ENCODE results near the gene KCTD17. TPM values are rescaled to one million over a fixed set of nuclear protein-coding genes. Genes with fewer than 3 reads are reported as not detected.
A peak's percentile ranks its signal among the peaks of the same experiment; 100 is the strongest.

The KCTD17 gene
- polyA plus RNA-seq, 2 of the 4 experiments (the other 2 are of a cell fraction) = 18.7 to 37.1 TPM

- DNase-seq (ENCODE audit: low read depth in 1 of 2, low spot score in 1 of 2) = no peak
- 88% methylated on average over 10 of the region's 11 CpGs for WGBS (ENCODE audit: missing lambda C conversion rate)
- H3K4me1 ChIP-seq = peaks cover 55% of the 10 kb centered on the region
- H3K4me3 ChIP-seq = no peak overlapping the region
- POLR2A ChIA-PET = no interaction called here
- CTCF ChIA-PET = interaction anchor here (1.1 to 3.6 kb wide), 4 partner anchors 8 to 180 kb away, joined by 3 to 22 read pairs (median 3); partner anchors contain the start of genes MPST and TST
- H3K27ac ChIP-seq = peak overlapping the region; percentile 19 to 71; a peak in 3 of 6 replicates
- H3K4me2 ChIP-seq = no peak overlapping the region
- TF ChIP-seq MYC (IDR thresholded peaks at IDR 0.05; ENCODE audit: borderline replicate concordance, low read length) (no peak), RFX5 (IDR thresholded peaks at IDR 0.05) (no peak), EHF (CRISPR knock-in tag; IDR thresholded peaks at IDR 0.05) (no peak), GATA3 (IDR thresholded peaks at IDR 0.05; ENCODE audit: borderline replicate concordance) (no peak)
- ATAC-seq = no peak
- no peaks in the 10 kb centered on the region for H3K9me3 ChIP-seq
- no peak for FAIRE-seq
These were observed 14.7 kb upstream of the KCTD17 start for GRCh38 chr22:37036655-37037377.

GRCh38 chr22:37037669-37038068 is 13.9 kb upstream of the KCTD17 start:
- ChIA-PET CTCF (interaction anchor here (1.2 kb wide), 1 partner anchor 181 kb away, joined by 3 read pairs; no protein-coding TSS in a partner anchor), POLR2A (no interaction called here)
- ATAC-seq = no peak

GRCh38 chr22:37039466-37039865 is 12.1 kb upstream of the KCTD17 start:
- Histone ChIP-seq H3K4me1 (peaks cover 48% of the 10 kb centered on the region), H3K4me3 (no peak overlapping the region), H3K27ac (peak overlapping the region in 1 of 2 experiments; percentile 81; a peak in 1 of 6 replicates), H3K4me2 (no peak overlapping the region), H3K9me3 (no peaks in the 10 kb centered on the region)
- WGBS (ENCODE audit: missing lambda C conversion rate) = 82% methylated on average over 2 of the region's 2 CpGs
- ChIA-PET POLR2A (no interaction called here), CTCF (no interaction called here)
- no peak for FAIRE-seq
- DNase-seq (ENCODE audit: low read depth in 1 of 2, low spot score in 1 of 2) = no peak
- TF ChIP-seq CBX8 (IDR thresholded peaks at IDR 0.05) (no peak), RARB (CRISPR knock-in tag; IDR thresholded peaks at IDR 0.05) (no peak), ESRRA (IDR thresholded peaks at IDR 0.05; ENCODE audit: borderline replicate concordance, low read length) (no peak), NPAS2 (CRISPR knock-in tag; IDR thresholded peaks at IDR 0.05; ENCODE audit: borderline replicate concordance) (no peak), CBX2 (IDR thresholded peaks at IDR 0.05; ENCODE audit: borderline replicate concordance, low read depth) (no peak), ZFP36 (IDR thresholded peaks at IDR 0.05; ENCODE audit: borderline replicate concordance, partially characterized antibody) (no peak), HEYL (CRISPR knock-in tag; IDR thresholded peaks at IDR 0.05) (no peak), RNF2 (IDR thresholded peaks at IDR 0.05; ENCODE audit: borderline replicate concordance, low read depth) (no peak), MYC (IDR thresholded peaks at IDR 0.05; ENCODE audit: borderline replicate concordance, low read length) (no peak), E2F6 (IDR thresholded peaks at IDR 0.05; ENCODE audit: borderline replicate concordance, low read depth) (no peak), PHF8 (IDR thresholded peaks at IDR 0.05; ENCODE audit: borderline replicate concordance, low read depth) (no peak), JUNB (IDR thresholded peaks at IDR 0.05) (no peak), HDAC2 (IDR thresholded peaks at IDR 0.05) (no peak), SREBF2 (IDR thresholded peaks at IDR 0.05) (no peak), MAX (IDR thresholded peaks at IDR 0.05) (no peak), HOXB13 (CRISPR knock-in tag; IDR thresholded peaks at IDR 0.05; ENCODE audit: low read depth) (no peak), CHD2 (IDR thresholded peaks at IDR 0.05; ENCODE audit: low read length, partially characterized antibody) (no peak), HOXB5 (CRISPR knock-in tag; IDR thresholded peaks at IDR 0.05) (no peak), NFE2L2 (conservative IDR thresholded peaks at IDR 0.05; ENCODE audit: low read length) (no peak), REST (IDR thresholded peaks at IDR 0.05) (no peak)
- ATAC-seq = no peak

More at GRCh38 chr22:37037669-37038068, 13.9 kb upstream of the KCTD17 start:
- Histone ChIP-seq H3K9me3 (no peaks in the 10 kb centered on the region), H3K27ac (peak overlapping the region in 1 of 2 experiments; percentile 71; a peak in 3 of 6 replicates), H3K4me2 (no peak overlapping the region), H3K4me1 (peaks cover 47% of the 10 kb centered on the region), H3K4me3 (no peak overlapping the region)
- FAIRE-seq = no peak
- 90% methylated on average over 14 of the region's 14 CpGs for WGBS (ENCODE audit: missing lambda C conversion rate)
- TF ChIP-seq ATOH8 (CRISPR knock-in tag; IDR thresholded peaks at IDR 0.05; ENCODE audit: low read depth) = no peak
- no peak for DNase-seq (ENCODE audit: low read depth in 1 of 2, low spot score in 1 of 2)

Data from A549 (cell line).